Ascending aorta (tissue), 2 donors: ENCODE results near the gene CHMP6. TPM values are rescaled to one million over a fixed set of nuclear protein-coding genes. Genes with fewer than 3 reads are reported as not detected.
"Not testable (repeated sequence)": the region's sequence is repeated elsewhere in the genome, so short reads cannot be mapped to it uniquely, and the experiment has no call there.

ENCODE experiments used
- DNase-seq, 2 donors: peaks; one replicate each; pipeline ENCODE4 v3.0.0-alpha.2; 2019; ENCODE audit warnings: low spot score in 2 of 2
- H3K27ac ChIP-seq, 2 donors: fragments of 200-600 bp; sonication (generic); one replicate each; pipeline ENCODE4 v1.5.1; 2016 to 2017; ENCODE audit warnings: mild to moderate bottlenecking in 1 of 2
- H3K27me3 ChIP-seq: fragments of 200-600 bp; sonication (generic); one replicate; pipeline ENCODE4 v1.5.1; 2017
- H3K36me3 ChIP-seq, 2 donors: fragments of 200-600 bp; sonication (generic); one replicate each; pipeline ENCODE4 v1.5.1; 2016
- H3K4me1 ChIP-seq, 2 donors: fragments of 200-600 bp; sonication (generic); one replicate each; pipeline ENCODE4 v1.5.1; 2016 to 2017; ENCODE audit warnings: mild to moderate bottlenecking in 1 of 2
- H3K4me3 ChIP-seq, 2 donors: fragments of 200-600 bp; sonication (generic); one replicate each; pipeline ENCODE4 v1.5.1; 2016 to 2017; ENCODE audit warnings: mild to moderate bottlenecking in 1 of 2
- H3K9me3 ChIP-seq, 2 donors: fragments of 200-600 bp; sonication (generic); one replicate each; pipeline ENCODE4 v1.5.1; 2016
- CTCF ChIP-seq, 3 experiments: fragments of 200-600 bp in 2 of 3; fragments of 450-650 bp in 1 of 3; sonication (generic) in 2 of 3; IDR thresholded peaks; one replicate each; pipeline ENCODE4 v1.5.1; 2016 to 2019; ENCODE audit warnings: antibody characterized with exemption in 3 of 3, mild to moderate bottlenecking in 1 of 3, moderate library complexity in 1 of 3
- intact Hi-C: fragments of 100-400 bp; cut with DNase I; formaldehyde crosslinking; loops from one replicate; pipeline ENCODE4 v1.15.1; 2023
- total RNA-seq: library from RNA; depleted of rRNA; stranded (reverse); fragments of >200 nt; gene quantifications from one replicate; pipeline ENCODE4 v1.1.0, GENCODE V29; 2016

The CHMP6 gene
- total RNA-seq, 1 donor from 2014 or later: 32.1 TPM

GRCh38 chr17:81011951-81012350, 20.3 kb downstream of the CHMP6 start:
- H3K4me3 ChIP-seq: no peak overlapping the region
- no peak for DNase-seq
- no peaks in the 10 kb centered on the region for H3K36me3 ChIP-seq
- H3K27me3 ChIP-seq: no peaks in the 10 kb centered on the region
- no peaks in the 10 kb centered on the region for H3K4me1 ChIP-seq
- peaks cover 0 to 10% of the 10 kb centered on the region in 2 donors for H3K9me3 ChIP-seq
- TF ChIP-seq CTCF (IDR thresholded peaks at IDR 0.05): no peak
- intact Hi-C loops: no loop called here
- no peak overlapping the region for H3K27ac ChIP-seq

- Histone ChIP-seq H3K27me3 (no peaks in the 10 kb centered on the region), H3K27ac (no peak overlapping the region), H3K36me3 (no peaks in the 10 kb centered on the region), H3K9me3 (peaks cover 0 to 10% of the 10 kb centered on the region in 2 donors), H3K4me1 (no peaks in the 10 kb centered on the region), H3K4me3 (no peak overlapping the region)
- DNase-seq: no peak
- intact Hi-C loops: no loop called here
- no peak for TF ChIP-seq CTCF (IDR thresholded peaks at IDR 0.05)
Observed at GRCh38 chr17:81012574-81013447, 21.2 kb downstream of the CHMP6 start.

GRCh38 chr17:81013642-81014041, 22.0 kb downstream of the CHMP6 start:
- H3K4me1 ChIP-seq: no peaks in the 10 kb centered on the region
- TF ChIP-seq CTCF (IDR thresholded peaks at IDR 0.05): no peak
- no peaks in the 10 kb centered on the region for H3K36me3 ChIP-seq
- no peaks in the 10 kb centered on the region for H3K27me3 ChIP-seq
- H3K9me3 ChIP-seq: peaks cover 0 to 10% of the 10 kb centered on the region in 2 donors
- H3K27ac ChIP-seq: no peak overlapping the region
- no peak overlapping the region for H3K4me3 ChIP-seq
- no peak for DNase-seq
- intact Hi-C loops: no loop called here

GRCh38 chr17:81015136-81015535, 23.5 kb downstream of the CHMP6 start:
- intact Hi-C loops: no loop called here
- Histone ChIP-seq H3K4me3 (no peak overlapping the region), H3K9me3 (peaks cover 0 to 10% of the 10 kb centered on the region in 2 donors), H3K36me3 (no peaks in the 10 kb centered on the region), H3K27ac (no peak overlapping the region), H3K27me3 (no peaks in the 10 kb centered on the region), H3K4me1 (no peaks in the 10 kb centered on the region)
- TF ChIP-seq CTCF (IDR thresholded peaks at IDR 0.05): no peak
- DNase-seq: no peak

- no peak for DNase-seq
- Histone ChIP-seq H3K4me3 (no peak overlapping the region), H3K36me3 (no peaks in the 10 kb centered on the region), H3K27ac (no peak overlapping the region), H3K4me1 (peaks cover 7 to 8% of the 10 kb centered on the region in 2 donors), H3K27me3 (no peaks in the 10 kb centered on the region), H3K9me3 (no peaks in the 10 kb centered on the region)
- intact Hi-C loops: no loop called here
- TF ChIP-seq CTCF (IDR thresholded peaks at IDR 0.05): no peak
Observed at GRCh38 chr17:81016575-81016974, 24.9 kb downstream of the CHMP6 start.

GRCh38 chr17:81017330-81017729, 25.7 kb downstream of the CHMP6 start:
- H3K36me3 ChIP-seq, H3K27me3 ChIP-seq, H3K4me1 ChIP-seq, H3K4me3 ChIP-seq, H3K9me3 ChIP-seq, H3K27ac ChIP-seq, DNase-seq, intact Hi-C loops: not testable (repeated sequence)
